ENCODE data around the gene MXRA5.
"Not testable (repeated sequence)": the region's sequence is repeated elsewhere in the genome, so short reads cannot be mapped to it uniquely, and the experiment has no call there.

Gene MXRA5

DNA sequence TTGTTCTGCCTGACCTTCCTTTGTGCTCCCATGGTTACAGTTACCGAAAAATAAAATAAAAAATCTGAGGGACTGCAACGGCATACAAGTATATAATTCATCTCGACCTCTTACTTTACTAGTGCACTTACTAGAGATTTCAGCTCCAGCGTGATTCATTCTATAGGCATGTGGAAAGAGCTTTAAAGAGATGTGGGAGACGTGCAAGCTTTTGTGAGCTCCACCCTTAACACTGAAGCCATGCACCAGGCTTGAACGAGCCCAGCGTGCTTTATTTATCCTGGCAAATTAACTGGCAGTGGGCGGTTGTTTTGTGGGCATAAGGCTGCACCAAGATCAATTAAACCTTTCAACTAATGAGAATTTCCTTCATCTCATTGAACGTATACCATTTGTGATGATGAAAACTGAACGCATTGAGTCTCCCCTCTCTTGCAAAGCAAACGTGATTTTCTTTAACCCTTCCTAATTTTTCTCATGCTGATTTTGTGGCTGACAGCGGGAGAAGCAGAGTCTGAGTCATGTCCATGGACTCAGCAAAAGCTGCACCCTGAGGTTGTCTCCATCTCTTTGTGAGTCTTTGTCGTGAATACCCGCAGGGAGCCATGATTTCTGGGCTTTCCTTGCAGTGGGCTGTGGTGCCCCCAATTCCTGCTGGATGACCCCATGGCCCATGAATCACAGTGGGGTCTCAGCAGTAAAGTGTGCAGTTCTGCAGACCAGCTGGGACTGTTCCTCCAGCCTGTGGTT, 60.1 kb downstream of the MXRA5 start:
- DNase-seq: no peak
- no peaks in the 10 kb centered on the region for H3K36me3 Mint-ChIP-seq (ENCODE audit: low read depth)
- H3K27me3 Mint-ChIP-seq: peaks cover 9% of the 10 kb centered on the region
- no peak overlapping the region for H3K27ac Mint-ChIP-seq
- H3K9me3 Mint-ChIP-seq: peaks cover under 1% of the 10 kb centered on the region
- no peaks in the 10 kb centered on the region for H3K4me1 Mint-ChIP-seq (ENCODE audit: low read depth)
- H3K4me3 Mint-ChIP-seq: no peak overlapping the region

- H3K9me3 Mint-ChIP-seq: peaks cover 21% of the 10 kb centered on the region
- DNase-seq: no peak
- H3K27me3 Mint-ChIP-seq: peaks cover 5% of the 10 kb centered on the region
- no peak overlapping the region for H3K4me3 Mint-ChIP-seq
- H3K27ac Mint-ChIP-seq: no peak overlapping the region
- no peaks in the 10 kb centered on the region for H3K36me3 Mint-ChIP-seq (ENCODE audit: low read depth)
- no peaks in the 10 kb centered on the region for H3K4me1 Mint-ChIP-seq (ENCODE audit: low read depth)
These were observed 65.7 kb downstream of the MXRA5 start for GRCh38 chrX:3280706-3281105.

- not testable (repeated sequence) for H3K4me1 Mint-ChIP-seq (ENCODE audit: low read depth); H3K36me3 Mint-ChIP-seq (ENCODE audit: low read depth); H3K4me3 Mint-ChIP-seq; DNase-seq; H3K27me3 Mint-ChIP-seq; H3K27ac Mint-ChIP-seq
- H3K9me3 Mint-ChIP-seq: peaks cover 10% of the 10 kb centered on the region
These were observed 72.8 kb downstream of the MXRA5 start for GRCh38 chrX:3273668-3274067.

GRCh38 chrX:3271834-3272186, 74.6 kb downstream of the MXRA5 start:
- H3K27ac Mint-ChIP-seq: no peak overlapping the region
- no peak for DNase-seq
- no peaks in the 10 kb centered on the region for H3K36me3 Mint-ChIP-seq (ENCODE audit: low read depth)
- no peaks in the 10 kb centered on the region for H3K4me1 Mint-ChIP-seq (ENCODE audit: low read depth)
- no peak overlapping the region for H3K4me3 Mint-ChIP-seq
- H3K9me3 Mint-ChIP-seq: peaks cover 7% of the 10 kb centered on the region
- H3K27me3 Mint-ChIP-seq: peaks cover 4% of the 10 kb centered on the region

DNA sequence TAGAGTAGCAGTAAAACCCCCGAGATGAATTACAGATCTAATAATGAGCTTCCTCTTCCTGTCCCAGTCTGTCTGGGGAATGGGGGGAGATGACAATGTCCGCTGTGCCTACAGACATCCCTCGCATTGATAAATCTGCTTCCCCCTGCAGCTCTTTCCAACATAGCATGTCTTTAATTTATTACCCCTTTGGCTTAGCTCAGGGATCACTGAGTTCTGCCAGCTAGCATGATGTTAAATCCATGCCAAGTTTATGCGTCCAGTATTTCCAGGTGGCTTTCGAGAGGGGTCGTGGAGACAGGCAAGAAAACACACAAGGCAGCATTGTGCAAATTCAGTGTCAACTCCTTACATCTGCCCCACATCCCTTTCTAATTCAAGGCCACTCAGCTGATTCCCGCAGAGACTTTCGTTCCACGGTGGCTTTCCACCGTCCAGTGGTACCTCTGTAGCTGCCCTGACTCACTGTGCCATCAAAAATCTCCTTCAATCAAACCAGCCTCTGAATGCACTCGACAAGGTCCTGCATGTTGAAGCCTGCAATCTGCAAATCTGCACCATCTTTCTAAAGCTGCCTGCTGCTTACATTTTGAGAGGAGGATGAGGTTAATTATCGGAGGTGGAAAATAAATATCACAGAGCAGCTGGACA, 75.1 kb downstream of the MXRA5 start:
- no peaks in the 10 kb centered on the region for H3K4me1 Mint-ChIP-seq (ENCODE audit: low read depth)
- peaks cover 11% of the 10 kb centered on the region for H3K9me3 Mint-ChIP-seq
- no peak for DNase-seq
- no peak overlapping the region for H3K4me3 Mint-ChIP-seq
- H3K27me3 Mint-ChIP-seq: peaks cover 4% of the 10 kb centered on the region
- H3K27ac Mint-ChIP-seq: no peak overlapping the region
- H3K36me3 Mint-ChIP-seq (ENCODE audit: low read depth): no peaks in the 10 kb centered on the region

- Mint-ChIP-seq H3K4me1 (ENCODE audit: low read depth) (peaks cover under 1% of the 10 kb centered on the region), H3K9me3 (peaks cover 9% of the 10 kb centered on the region), H3K4me3 (no peak overlapping the region), H3K27ac (no peak overlapping the region), H3K27me3 (peaks cover 1% of the 10 kb centered on the region), H3K36me3 (ENCODE audit: low read depth) (no peaks in the 10 kb centered on the region)
- DNase-seq: no peak
These were observed 77.6 kb downstream of the MXRA5 start for GRCh38 chrX:3268829-3269228.

DNA sequence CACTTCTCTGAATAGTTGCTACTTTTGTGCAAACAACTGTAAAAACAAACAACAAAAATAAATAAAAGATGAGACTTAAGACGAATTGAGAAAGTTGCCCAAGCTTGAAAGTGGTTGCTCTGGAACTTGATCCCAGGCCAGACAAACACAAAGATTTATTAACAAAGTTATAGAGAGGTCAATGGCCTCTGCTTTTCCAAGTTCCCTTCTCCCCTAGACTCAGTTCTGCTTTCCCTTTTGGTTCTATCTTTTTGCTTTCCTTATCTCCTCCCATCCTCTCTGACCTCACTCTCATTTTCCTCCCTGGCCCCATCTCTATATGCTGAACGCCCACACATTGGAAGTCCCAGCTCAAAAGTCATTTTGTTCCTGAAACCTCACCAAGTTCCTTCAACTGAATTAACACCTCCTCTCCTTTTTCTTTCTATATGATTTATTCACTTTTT, 82.7 kb downstream of the MXRA5 start:
- Mint-ChIP-seq H3K9me3 (peaks cover 33% of the 10 kb centered on the region), H3K4me3 (no peak overlapping the region), H3K27me3 (no peaks in the 10 kb centered on the region), H3K36me3 (ENCODE audit: low read depth) (no peaks in the 10 kb centered on the region), H3K27ac (no peak overlapping the region), H3K4me1 (ENCODE audit: low read depth) (peaks cover 2% of the 10 kb centered on the region)
- no peak for DNase-seq

- Mint-ChIP-seq H3K27me3 (no peaks in the 10 kb centered on the region), H3K4me1 (ENCODE audit: low read depth) (peaks cover 2% of the 10 kb centered on the region), H3K4me3 (no peak overlapping the region), H3K36me3 (ENCODE audit: low read depth) (no peaks in the 10 kb centered on the region), H3K27ac (no peak overlapping the region), H3K9me3 (peaks cover 33% of the 10 kb centered on the region)
- no peak for DNase-seq
These were observed 83.6 kb downstream of the MXRA5 start for GRCh38 chrX:3262901-3263300.
